HCT116 (cell line): ENCODE measurements around the gene PLCB1.

ENCODE experiments used
- POLR2A ChIP-seq: IDR thresholded peaks from 2 replicates; pipeline ENCODE4 v1.7.0; 2011; ENCODE audit warnings: borderline replicate concordance; ENCODE audit not compliant: insufficient read depth, insufficient read length; ENCODE audit errors: extremely low read depth
- SIN3A ChIP-seq: IDR thresholded peaks from 2 replicates; pipeline ENCODE4 v1.6.1; 2012; ENCODE audit warnings: low read depth
- SRF ChIP-seq: IDR thresholded peaks from 2 replicates; pipeline ENCODE4 v1.6.1; 2012; ENCODE audit warnings: low read depth
- YY1 ChIP-seq: IDR thresholded peaks from 2 replicates; pipeline ENCODE4 v1.6.1; 2011; ENCODE audit warnings: low read length, low read depth, moderate library complexity, mild to moderate bottlenecking; ENCODE audit not compliant: insufficient replicate concordance; ENCODE audit errors: extremely low read depth

DNA sequence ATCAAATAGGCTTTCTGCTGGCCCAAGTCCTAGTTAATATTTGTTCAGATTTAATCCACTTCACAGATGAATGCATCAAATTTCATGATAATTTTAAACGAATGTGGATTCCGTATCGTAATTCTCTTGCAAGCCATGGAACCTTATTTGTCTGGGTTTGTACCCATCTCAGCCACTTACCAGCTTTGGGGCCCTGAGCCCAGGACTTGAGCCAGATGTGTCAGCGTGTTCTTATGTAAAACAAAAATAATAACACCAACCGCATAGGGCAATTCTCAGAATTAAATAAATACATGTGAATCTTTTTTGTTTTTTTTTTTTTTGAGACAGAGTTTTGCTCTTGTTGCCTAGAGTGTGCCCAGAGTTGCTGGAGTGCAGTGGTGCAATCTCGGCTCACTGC is 654.3 kb downstream of the PLCB1 start:
- TF ChIP-seq SRF (no peak), YY1 (no peak), POLR2A (no peak), SIN3A (no peak)
